ELF-1 (cell line): ENCODE data around the gene DNAJA3.

Source experiments
- DNase-seq: peaks from one replicate; pipeline ENCODE4 v3.0.0-alpha.2; 2016; ENCODE audit warnings: low read depth, low spot score

Gene DNAJA3

DNA sequence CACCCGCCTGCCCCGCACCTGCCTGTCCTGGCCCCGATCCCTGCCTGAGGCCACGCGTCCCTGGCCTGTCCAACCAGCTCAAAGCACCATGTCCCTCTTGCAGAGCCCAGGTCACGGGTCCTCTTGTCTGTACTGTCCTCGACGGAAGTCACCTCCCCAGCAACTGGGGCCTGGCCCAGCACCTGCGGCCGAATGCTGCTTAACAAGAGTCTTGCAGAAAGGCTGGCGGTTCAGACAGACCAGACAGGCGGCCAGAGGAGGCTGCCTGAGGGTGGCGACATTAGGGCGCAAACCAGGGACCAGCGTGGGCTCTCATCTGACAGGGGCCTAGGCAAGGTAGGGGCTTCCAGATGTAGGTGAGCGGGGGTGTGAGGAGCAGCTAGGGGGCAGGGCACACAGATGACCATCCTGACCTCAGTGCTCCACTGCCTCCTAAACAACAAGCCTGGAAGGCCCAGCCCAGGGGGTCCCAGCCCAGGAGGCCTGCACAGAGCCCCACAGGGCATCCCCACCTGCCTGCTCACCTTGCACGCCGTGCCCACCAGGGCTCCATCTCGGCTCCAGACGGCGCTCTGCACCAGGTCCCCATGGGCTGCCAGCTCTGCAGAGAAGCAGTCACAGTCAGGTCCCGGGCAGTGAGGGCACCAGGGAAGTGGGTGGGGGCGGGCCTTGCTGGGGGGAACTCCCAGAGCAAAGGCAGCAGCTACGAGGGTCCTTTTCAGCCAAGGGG is 20.5 kb upstream of the DNAJA3 start:
- DNase-seq = peak; percentile 54

DNA sequence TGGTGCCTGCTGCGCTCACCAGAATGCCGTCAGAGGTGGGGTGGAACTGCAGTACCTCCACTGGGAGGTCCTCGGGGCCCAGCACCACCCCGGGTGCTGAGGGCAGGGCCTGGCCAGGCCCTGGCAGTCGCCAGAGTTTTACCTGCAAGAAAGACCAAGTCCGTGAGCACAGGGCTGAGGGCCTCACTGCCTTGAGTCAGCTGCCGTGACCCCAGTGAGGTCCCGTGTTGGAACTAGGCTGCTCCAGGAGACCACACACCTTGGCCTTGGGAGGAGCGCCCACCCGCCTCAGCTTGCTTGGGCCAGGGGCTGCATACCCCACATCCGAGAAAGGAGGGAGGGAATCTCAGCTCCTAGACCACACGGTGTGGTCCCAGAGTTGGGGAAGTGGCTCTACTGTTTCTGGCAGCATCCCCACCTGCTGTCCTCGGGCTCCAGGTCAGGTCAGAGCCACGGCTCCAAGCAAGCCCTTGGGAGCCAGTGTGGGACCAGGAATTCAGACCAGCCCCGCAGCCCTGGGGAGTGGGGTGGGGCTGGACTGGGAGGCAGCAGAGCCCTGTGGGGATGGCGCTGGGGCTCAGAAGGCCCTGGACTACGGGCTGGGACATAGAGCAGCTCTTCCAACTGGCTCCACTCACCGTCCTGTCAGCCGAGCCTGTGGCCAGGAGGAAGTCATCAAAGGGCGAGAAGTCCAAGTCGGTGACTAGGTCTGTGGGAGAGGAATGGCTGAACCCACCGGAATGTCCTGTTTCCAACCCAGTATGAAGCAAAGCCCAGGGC is 17.9 kb upstream of the DNAJA3 start:
- no peak for DNase-seq

DNA sequence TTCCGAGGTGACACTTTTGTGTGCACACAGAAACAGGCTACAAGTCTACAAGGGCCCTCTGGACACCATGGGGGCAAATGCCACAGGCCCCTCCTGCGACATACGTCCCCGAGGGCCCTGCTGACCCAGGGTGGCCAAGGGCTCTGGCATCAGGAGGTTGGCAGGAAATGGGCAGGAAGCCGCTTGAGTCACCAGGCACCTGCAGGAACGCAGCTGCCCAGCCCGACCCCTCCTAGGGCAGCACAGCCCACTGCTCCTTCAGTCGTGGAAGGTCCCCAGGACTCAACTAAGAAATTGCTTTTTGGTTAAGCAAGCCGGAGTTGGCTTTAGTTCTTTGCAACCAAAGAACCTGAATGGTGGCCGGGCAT is 17.4 kb upstream of the DNAJA3 start:
- DNase-seq = no peak

DNA sequence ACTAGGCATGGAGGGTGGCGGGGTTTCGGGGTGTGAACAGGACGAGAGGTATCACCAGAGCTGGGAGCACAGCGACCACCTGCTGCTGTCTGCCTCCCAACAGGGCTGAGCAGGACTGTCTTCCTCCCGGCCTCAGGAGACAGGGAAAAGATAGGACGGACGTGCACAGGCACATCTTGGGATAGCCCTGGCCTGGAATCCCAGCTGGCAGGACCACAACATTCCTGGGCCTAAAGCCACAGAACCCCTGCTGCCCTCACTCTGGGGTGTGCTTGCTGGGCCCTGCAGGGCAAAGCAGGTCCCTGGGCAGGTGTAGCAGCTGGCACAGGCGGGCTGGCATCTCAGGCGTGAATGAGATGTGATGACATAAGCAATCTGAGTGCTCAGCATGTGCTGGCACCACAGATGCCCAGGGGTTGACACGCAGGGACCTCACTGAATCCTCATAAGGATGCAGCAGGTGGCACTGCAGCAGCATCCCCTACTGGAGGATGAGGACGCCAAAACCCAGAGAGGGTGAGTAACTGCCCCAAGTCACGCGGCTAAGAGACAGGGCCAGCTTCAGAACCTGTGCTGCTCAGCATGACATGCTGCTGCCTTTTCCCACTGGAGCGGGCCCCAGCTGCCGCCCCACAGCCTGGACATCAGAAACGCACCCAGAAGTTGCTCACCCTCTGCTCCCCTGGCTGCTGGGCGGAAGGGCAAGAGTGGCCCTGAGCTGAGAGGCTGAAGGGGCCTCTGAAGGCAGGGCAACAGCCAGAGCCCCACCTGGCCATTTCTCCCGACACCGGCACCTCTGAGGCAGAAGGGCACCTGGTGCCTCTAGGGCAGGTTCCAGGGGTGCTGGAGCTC is 16.4 kb upstream of the DNAJA3 start:
- DNase-seq = no peak

DNA sequence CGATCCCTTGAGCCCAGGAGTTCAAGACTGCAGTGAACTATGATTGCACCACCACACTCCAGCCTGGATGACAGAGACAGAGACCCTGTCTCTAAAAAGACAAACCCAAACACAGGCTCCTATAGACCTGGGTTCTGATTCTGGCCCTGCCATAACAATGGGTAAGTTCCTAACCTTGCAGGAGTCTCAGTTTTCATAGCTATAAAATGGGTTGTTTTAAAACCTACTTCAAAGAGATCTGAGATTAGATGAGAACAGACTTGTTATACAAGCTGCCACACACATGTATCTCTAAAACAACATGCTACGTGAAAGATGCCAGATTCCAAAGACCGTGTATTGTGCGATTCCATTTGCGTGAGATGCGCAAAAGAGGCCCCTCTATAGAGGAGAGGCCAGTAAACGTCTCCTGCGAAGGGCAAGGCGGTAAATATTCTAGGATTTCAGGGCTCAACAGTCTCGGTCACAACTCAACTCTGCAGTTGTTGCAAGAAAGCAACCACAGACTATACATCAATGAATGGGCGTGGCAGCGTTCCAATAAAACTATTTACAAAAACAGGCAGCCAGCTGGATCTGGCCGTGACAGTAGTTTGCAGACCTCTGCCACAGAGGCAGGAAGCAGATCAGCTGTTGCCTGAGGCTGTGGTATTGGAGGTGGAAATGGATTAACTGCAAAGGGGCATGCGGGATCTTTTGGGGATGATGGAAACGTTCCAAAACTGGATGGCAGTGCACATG is 15.2 kb upstream of the DNAJA3 start:
- no peak for DNase-seq

DNA sequence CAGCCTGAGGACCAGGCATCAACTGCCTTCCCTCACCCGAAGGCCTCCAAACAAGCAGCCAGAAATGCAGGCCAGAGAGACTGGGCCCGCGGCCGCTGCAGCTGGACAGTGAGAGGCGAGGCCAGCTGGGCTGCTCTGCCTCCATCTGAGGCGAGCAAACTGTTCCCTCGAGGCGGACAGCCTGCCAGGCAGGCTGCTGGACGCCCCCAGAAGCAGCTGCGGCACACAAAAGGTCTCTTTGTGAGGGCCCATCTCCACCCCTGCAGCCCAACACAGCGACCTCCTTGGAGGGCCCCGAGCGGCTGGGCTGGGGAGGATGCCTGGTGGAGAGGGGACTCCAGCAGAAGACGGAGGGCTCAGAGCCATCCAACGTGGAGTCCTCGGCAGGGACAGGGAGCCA is 14.0 kb upstream of the DNAJA3 start:
- DNase-seq = no peak

DNA sequence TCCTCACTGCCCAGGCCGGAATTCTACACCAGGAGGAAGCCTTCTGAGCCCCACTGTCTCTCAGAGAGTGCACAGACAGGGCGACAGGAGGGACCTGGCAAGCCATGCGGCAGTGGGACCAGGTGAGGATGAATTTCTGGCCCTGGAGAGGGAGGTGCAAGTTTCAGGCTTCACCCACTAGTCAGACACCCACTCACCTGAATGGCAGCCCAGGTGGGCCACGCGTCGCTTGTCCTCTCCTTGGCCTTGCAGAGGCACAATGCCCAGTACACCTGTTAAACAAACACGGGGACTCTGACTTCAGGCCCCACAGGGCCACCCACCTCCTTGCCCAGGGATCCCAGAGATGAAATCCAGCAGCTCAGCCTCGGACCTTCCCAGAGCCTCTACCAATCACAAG is 13.5 kb upstream of the DNAJA3 start:
- DNase-seq = no peak

DNA sequence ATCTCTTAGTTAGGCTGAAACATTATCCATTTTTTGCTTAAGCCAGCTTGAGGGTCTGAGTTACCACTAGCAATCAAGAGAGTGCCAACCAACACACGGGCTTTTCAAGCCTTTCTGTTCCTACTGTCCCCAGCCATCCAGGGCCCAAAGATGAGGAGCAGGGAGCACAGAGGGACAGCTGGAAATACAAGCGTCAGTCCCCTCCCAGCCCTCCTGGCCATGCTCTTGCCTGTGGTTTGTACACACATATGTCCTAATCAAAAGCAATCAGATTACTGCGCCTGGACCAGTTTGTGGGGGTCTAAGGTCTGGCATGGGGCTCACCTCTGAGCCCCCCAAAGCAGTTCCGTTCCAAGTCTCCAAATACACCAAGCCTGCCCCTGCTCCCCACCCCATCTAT is 12.8 kb upstream of the DNAJA3 start:
- no peak for DNase-seq

DNA sequence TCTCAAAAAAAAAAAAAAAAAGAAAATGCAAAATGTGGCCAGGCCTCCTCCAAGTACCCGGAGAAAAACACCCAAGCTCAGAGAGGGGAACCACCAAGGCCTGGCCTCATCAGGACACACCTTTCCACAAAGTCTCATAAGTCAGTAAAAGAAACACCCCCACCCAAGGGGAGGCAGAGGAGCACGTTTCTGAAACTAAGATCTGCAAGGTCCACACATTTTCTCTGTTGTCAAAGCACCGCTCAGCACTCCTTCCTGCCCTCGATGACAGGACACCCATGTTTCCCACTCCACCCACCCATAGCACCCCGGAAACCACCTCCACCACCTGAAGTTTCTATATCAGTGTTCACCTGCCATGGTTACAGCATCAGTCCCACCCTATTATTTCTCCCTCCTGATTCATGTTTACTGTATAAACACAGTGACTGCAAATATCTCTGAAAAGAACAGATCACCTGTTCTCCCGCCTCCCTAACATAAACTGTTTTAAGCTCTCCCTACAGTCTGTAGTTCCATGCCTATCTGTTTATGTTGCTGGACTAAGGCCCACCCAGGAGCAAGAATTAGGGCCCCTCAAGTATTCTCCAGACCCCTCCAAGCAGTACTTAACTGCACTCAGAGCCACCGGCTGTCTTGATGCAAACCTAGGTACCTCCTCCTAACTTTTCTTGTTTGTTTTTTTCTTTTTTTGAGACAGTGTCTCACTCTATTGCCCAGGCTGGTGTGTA is 11.3 kb upstream of the DNAJA3 start:
- no peak for DNase-seq

DNA sequence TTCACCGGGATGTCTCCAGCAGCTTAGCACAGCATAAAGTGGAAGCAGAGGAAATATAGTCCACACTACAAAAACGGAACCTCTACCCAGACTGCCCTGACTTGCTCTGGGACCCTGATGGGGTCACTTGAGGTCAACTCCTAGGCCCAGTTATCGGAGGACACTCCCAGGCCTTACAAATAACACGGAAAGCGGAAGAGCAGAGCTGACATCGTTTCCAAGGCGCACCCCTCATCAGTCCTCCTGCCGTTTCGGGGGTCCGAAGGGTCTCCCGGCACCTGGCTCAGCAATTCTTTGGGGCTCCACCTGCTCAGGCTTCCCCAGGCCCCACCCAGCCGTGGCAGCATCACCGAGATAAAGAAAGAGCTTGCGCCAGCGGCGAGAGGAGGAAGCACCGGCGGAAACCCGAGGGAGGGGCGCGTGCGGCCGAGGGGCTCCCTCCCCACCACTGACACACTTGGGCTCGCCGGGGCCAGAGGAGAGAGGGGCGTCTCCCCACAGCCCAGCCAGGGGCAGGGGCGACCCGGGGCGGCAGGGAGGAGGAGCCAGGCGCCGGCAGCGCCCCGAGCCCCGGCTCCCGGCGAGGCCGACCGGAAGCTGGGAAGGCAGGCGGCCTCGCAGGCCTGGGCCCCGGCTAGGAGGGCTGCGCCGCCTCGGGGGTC is 10.0 kb upstream of the DNAJA3 start:
- peak; percentile 46 for DNase-seq

DNA sequence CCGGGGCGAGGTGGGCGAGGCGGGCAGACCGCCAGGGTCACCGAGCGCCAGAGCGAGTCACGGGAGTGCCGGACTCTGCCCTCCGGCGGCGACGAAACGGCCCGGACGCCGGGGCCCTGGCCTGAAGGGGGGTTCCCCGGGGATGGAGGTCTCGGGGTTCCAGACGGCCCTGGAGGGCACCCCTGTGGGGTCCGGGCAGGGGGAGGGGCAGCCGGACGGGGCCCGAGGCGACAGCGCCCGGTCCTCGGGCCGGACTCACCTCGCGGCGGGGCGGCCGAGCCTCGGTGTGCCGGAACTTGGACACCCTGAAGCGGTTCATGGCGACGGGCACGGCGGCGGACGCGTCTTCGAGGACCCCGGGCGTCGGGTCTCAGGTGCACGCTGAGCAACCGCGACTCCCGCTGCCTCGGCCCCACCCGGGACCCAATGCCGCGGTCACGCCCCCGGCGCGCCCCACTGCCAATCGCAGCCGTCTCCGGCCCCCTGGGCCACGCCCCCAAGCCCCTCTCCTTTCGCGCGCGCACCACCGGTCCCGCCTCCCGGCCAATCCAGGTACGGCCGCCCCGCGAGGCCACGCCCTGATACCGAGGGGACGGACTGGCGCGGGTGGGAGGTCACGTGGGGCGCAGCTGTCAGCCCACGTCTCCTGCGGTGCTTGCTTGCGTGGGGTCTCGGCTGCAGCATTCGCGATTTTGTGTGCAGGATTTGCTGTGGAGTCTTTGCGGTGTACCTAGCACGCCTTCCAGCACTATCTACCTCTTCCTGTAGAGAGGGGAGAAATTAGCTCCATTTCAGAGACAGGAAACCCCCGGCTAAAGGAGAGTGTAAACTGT is 9.3 kb upstream of the DNAJA3 start, which contains the start of gene CORO7:
TSS of gene CORO7 (minus strand) at position 397 of the 833 bp plus-strand sequence. CDS start at position 319, 78 bp downstream.
- DNase-seq = peak; percentile 87

DNA sequence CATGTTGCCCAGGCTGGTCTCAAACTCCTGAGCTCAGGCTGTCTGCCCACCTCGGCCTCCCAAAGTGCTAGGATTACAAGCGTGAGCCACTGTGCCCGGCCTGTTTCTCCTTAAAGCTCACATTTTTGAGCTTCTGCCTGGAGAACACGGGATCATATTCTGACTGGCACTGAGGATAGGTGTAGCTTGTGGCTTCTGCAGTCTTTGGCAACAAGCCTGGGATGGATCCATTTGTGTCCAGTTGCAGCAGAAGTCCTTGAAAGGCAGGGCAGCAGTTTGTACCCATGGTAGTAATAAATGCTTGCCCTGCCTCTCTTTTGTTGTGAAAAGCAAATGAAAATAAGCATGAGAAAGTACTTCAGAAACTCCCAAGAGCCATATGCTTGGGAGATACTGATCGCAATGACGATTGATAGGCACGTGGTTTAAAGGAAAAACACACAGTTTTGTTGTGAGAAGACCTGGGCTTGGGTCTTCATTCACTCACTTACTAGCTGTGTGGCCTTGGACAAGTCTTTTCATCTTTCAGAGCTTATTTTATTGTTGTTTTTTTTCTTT is 6.2 kb upstream of the DNAJA3 start:
- no peak for DNase-seq

DNA sequence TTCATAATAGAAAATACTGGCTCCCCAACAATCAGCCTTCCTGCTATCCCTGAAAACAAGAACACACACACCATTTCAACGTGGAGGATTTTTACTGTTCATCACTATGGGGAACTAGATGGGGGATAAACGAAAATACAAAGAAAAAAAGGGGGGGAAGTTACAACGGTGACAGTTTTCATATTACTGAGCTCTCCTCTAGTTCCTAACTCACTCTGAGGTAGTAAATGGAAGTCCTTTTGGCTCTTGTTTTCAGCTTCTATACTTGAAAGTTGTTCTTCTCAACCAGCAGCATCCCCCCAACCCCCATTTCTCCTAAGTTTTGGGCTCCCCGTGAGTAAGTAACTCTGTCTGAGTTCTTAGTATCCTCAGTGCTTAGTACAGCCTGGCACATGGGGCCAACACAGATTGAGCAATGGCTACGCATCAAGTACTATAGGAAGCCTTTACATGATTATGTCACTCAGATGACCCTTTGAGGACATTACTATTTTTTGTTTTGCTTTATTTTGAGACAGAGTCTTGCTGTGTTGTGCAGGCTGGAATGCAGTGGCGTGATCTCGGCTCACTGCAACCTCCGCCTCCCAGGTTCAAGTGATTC is 5.1 kb upstream of the DNAJA3 start:
- no peak for DNase-seq

DNA sequence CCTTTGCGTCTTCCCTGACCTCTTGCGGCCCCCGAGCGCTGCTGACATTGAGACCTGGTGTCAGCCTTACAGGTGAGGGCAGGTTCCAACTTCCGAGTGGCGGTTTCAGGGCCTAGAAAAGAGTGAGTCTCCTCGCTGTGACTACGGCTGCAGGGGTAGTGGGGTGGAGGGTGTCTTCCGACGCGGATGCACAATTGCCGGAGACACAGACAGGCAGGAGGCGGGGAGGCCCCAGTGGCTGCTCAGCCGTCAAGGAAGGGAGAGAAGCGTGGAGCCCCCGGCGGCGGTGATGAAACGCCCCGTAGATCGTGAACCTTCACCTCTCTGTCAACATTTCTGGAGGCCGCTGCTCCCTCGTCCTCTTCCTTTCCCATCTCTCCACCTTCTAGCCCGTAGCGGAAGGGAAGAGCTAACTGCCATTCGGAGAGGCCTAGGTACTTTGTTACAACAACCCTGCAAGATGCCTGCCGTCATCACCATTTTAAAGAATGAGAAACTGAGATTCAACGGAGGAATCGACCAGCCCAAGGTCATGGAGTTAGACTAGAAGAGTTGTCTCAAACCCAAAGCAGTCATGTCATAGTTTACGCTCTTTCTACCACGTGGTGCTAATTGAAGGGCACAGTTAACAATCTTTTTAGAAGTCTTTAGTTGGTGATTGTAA is 485 bp downstream of the DNAJA3 start:
- DNase-seq = no peak

DNA sequence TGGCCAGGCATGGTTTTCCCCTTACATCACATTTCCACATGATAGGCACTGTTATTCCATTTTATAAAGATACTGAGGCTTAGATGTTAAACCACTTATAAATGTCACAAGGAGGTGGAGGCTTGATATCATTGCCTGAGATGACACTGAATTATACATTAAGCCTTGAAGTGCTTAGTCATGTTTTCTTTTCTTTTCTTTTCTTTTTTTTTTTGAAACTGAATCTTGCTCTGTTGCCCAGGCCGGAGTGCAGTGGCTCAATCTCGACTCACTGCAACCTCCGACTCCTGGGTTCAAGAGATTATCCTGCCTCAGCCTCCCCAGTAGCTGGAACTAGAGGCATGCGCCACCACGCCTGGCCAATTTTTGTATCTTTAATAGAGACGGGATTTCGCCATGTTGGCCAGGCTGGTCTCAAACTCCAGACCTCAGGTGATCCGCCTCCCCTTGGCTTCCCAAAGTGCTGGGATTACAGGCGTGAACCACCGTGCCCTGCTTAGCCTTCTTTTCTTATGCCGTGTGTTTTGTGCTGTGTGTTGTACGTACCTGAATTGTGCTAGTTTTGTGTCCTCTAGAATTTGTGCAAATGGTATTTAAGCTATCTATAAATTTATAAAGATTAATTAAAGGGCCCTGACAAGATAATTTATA is 1.2 kb downstream of the DNAJA3 start:
- no peak for DNase-seq

DNA sequence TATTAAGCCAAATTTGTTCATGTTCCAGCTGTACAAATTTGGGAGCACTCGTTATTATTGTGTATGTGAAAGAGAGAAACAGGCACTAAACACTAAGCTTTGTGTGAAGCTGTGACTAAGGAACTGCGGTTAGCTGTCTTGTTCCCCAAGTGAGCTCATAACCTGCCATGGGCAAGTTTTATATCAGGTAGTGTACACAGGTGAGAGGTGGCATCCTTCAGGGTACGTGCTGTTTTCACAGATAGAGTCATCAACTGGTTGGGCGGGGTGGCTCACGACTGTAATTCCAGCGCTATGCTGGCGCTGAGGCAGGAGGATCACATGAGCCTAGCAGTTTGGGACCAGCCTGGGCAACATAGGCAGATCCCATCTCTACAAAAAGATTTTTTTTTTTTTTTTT is 2.8 kb downstream of the DNAJA3 start:
- DNase-seq = no peak

DNA sequence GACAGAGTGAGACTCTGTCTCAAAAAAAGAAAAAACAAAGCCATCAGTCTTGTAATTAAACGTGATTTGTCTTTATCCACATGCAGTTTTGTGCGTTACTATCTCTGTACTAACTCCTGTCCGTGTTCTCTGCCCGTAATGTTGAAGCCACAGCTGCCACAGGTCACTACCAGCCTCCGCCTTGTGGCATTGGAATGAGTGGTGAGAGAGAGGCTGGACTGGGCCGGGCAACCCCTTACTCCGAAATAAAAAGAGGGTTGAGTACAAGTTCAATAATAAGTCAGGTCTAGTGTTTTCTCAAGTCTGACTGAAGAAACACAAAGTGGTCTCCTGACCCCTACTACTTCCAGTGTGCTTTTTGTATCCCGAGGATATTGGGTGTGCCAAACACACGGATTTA is 5.4 kb downstream of the DNAJA3 start:
- no peak for DNase-seq

DNA sequence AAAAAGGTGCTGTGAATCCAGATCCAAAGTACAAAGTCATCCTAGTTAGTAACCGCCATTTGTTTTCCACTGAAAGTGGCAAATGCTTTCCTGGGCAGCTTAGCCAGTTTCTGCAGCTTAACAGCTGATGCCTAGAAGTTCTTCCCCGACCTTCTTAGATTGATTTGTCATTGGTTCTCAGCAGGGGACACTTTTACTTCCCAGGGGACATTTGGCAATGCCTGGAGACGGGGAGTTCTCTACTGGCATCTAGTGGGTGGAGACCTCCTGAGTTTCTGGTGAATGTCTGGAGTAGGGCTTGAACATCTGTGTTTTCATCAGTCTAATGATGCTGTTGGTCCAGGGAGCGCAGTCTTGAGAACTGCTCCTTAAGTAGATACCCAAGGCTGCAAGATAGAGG is 7.6 kb downstream of the DNAJA3 start:
- no peak for DNase-seq
